ENCODE results near the gene INPP4A.

INPP4A gene

GRCh38 chr2:98478088-98478551 is 33.5 kb downstream of the INPP4A start:
- DNase-seq, result no peak

GRCh38 chr2:98478907-98479306 is 34.2 kb downstream of the INPP4A start:
- no peak for DNase-seq

DNA sequence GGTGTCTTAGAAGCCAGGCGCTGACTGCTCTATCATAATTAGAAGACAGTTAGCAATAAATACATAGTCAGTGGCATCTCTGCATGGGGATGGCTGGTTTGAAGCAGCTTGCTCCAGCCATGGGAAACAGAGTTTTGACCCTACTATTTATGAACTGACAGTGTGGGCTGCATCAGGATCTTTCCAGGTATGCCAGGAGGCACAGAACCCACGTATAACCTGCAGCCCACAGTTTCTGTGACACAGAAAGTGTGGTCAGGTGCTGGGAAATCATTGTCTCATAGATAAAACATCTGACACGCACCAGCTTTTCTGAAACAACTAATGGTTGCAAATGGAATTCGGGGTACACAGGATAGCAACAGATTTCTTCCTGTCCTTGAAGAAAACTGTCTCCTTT is 34.7 kb downstream of the INPP4A start:
- DNase-seq, result no peak

GRCh38 chr2:98479959-98480524 is 35.4 kb downstream of the INPP4A start:
- DNase-seq, result no peak

GRCh38 chr2:98480598-98480997 is 35.9 kb downstream of the INPP4A start:
- no peak for DNase-seq

GRCh38 chr2:98482362-98482761 is 37.7 kb downstream of the INPP4A start:
- no peak for DNase-seq

- no peak for DNase-seq
Measured at GRCh38 chr2:98483257-98483861, 38.7 kb downstream of the INPP4A start.

- no peak for DNase-seq
Measured at GRCh38 chr2:98484121-98484557, 39.5 kb downstream of the INPP4A start.

DNA sequence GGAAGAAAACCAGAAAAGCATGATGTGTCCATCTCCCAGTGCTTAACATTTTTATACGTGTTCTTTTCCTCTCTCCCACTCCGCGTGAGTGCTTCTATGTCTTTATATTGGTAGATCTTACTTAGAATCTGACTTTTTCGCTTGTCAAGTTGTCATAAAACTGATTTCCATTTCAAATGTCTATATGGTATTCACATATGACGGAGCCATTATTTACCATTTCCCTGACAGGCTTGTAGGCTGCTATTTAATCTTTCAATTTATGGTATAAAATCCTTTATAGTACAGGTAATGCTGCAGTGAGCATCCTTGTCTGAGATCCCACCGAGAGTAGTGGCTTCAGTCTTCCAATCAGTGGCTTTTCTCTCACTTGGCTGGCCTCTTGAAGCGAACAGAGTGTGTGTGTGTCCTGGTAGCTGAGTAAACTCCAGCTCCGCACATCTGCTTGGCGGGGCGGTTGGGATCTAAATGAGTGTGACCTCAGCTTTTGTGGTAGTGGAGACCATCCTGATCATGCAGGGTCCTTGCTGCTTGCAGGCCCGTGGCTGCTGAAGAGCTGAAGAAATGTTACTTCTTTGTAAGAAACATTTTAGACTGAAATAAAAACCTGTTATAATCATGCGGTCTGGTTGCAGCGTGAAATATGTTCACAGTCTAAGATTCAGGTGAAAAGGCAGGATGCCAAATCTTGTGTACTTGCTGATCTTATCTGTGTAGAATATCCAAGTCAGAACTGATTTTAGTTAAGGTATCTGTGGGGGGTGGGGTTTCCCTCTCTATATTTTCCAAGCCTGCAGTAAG is 40.2 kb downstream of the INPP4A start:
- DNase-seq, result no peak

- no peak for DNase-seq
Measured at GRCh38 chr2:98485453-98485755, 40.7 kb downstream of the INPP4A start.

DNA sequence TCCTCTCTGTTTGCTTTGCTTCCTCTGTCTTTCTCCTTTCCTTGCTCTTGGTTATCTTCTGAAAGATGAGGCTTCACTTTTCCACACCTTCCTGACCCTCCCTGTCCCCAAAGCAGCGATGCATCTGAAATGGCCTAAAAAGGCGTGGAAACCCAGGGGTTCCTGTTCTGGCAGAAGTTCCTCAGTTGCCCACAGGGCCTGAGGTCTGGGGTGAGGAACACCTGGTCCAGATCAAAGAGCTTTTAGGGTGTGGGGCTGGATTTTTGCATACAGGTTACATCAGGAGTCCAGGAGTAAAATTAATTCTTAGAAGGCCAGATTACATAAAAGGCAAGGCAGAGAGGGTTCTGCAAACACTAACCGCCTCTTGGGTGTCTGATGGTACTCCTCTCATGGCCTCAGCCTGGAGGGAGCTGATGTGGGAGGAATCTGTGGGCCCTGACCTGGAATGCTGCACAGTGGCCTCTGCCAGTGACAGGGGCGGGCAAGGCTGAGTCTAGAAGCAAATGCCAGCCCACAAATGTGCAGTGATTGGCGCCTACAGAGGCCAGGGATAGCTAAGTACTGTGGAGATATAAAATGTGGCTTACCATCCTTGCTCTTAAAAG is 41.8 kb downstream of the INPP4A start:
- no peak for DNase-seq

DNA sequence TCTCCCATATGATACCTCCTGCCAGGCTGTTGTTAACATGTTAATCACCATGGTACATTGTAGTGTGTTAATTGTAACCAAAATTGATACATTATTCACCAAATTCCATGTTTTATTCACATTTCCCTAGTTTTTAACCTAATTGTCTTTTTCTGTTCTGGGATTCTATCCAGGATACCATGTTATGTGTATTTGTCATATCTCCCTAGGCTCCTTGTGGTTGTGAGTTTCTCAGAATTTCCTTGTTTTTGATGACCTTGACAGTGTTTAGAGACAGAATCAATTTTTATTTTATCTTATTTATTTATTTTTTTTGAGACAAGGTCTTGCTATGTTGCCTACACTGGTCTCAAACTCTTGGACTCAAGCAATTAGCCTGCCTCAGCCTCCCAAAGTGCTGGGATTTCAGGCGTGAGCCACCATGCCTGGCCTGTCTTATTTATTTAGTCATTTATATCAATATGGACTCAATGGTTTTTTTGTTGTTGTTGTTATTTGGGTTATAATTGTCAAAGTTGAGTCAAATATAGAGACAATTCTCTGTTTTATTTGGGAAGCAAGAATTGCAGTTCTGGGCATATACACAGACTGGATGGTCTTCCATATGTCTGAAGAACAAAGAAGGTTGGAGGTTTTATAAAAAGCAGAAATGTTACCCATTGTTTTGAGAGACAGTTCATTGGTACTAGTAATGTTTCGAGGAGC is 42.6 kb downstream of the INPP4A start:
- DNase-seq, result no peak

DNA sequence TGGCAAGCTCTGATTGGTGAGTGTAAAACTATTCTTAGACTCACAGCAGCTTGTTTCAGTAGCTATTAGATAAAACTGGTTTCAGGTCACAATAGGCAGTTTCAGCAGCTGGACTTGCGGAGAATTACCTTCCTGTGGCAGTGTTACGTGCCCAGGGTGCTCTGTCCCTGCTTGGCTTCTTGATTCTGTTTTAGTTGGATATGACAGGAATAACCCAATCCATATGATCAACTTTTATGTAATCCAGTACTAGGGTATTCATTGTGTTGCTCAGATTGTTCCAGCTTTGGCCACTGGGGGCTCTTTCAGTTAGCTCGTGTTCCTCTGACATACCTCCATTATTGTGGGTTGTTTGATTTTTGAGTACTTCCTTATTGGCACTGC is 43.1 kb downstream of the INPP4A start:
- DNase-seq, result no peak

DNA sequence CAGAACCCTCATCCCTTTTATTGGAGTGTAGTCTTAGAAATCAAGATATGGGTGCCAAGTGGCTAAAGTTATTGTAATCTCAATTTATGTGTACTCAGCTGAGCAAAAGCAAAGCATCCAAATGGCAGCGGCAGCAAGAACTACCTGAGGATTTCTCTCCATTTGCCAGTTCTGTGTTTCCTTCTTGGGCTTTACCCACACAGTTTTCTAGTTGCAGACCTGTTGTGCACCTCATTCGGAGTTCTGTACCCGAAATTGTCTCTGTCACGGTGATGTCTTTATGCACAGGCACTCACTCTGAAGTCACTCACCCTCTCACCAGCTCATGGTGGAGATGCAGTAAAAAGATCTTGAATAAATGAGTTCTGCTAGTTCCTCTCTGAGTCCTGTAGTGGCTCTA is 43.6 kb downstream of the INPP4A start:
- DNase-seq, result no peak

GRCh38 chr2:98489486-98489885 is 44.8 kb downstream of the INPP4A start:
- DNase-seq, result no peak

GRCh38 chr2:98489971-98490962 is 45.6 kb downstream of the INPP4A start:
- no peak for DNase-seq

GRCh38 chr2:98492441-98492840 is 47.8 kb downstream of the INPP4A start:
- DNase-seq, result no peak

- DNase-seq, result no peak
Measured at GRCh38 chr2:98494699-98495098, 50.0 kb downstream of the INPP4A start.

DNA sequence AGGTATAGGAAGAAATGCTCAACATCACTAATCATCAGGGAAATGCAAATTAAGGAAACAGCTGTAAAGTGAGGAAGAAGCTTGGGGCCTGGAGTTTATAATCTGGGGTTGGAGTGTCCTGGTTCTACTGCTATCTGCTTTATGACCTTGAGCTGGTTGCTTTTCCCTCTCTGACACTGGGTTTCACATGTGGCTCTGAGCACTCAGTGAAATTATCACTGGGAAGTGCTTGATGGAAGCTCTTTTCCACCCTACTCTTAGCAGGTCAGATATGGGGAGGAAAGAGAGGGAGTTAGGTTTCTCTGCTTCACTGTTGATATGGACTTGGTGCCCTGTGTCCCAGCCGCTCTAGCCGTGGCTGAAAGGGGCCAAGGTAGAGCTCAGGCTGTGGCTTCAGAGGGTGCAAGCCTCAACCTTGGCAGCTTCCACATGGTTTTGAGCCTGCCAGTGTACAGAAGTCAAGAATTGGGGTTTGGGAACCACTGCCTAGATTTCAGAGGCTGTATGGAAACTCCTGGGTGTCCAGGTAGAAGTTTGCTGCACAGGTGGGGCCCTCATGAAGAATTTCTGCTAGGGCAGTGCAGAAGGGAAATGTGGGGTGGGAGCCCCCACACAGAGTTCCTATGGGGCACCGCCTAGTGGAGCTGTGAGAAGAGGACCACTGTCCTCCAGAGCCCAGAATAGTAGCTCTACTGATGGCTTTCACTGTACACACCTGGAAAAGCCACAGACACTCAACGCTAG is 52.3 kb downstream of the INPP4A start:
- DNase-seq, result no peak

DNA sequence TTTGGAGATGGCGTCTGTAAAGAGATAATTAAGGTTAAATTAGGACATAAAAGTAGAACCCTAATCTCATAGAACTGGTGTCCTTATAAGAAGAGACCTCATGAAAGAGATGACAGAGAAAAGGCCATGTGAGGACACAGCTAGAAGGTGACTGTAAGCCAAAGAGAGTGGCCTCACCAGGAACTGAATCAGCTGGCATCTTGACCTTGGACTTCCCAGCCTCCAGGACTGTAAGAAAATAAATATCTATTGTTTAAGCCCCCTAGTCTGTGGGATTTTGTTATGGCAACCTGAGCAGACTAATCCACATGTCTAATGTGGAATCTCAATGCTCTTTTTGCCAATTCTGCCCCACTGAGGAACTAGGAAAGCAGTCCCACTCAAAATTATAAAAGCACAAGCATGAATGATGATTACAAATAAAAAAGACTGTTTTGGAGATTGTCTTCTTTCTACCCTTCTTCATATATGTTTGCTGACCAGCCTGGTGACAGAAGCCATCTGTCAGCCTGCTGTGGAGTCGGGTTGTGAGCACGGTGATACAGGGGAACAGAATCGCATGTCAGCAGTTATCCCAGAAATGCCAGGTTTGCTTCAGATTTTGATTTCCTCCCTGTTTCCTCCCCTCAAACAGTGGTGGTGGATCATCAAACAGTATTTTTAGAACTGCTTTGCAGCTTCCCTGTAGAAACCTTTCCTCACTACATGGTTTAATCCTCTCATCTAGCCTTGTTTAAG is 54.2 kb downstream of the INPP4A start:
- no peak for DNase-seq

- DNase-seq, result no peak
Measured at GRCh38 chr2:98500561-98500960, 55.9 kb downstream of the INPP4A start.

Data from activated CD4-positive, alpha-beta T cell treated with anti-CD3 and anti-CD28 coated beads for 1 hour (primary cell).